Activated CD8-positive, alpha-beta T cell treated with anti-CD3 and anti-CD28 coated beads, Interleukin-2, amount 10 ng/mL, durations not matched to agents 7 days and 5 days (primary cell): ENCODE measurements around the gene MRPL49. TPM values are rescaled to one million over a fixed set of nuclear protein-coding genes. Genes with fewer than 3 reads are reported as not detected.
"Not testable (repeated sequence)": the region's sequence is repeated elsewhere in the genome, so short reads cannot be mapped to it uniquely, and the experiment has no call there.

ENCODE experiments used
- ATAC-seq: fragments of 150-1000 bp; cut with Tn5 transposase; one replicate; pipeline ENCODE4 v1.10.0; 2021; ENCODE audit warnings: moderate library complexity
- CTCF ChIA-PET: fragments of 350-600 bp; sonication (Branson Sonifier 250); formaldehyde crosslinking; loops from one replicate; lab custom pipeline; 2021; ENCODE audit warnings: antibody characterized with exemption; lab: Charles Lee
- POLR2A ChIA-PET: fragments of 350-600 bp; sonication (Branson Sonifier 250); formaldehyde crosslinking; loops from one replicate; lab custom pipeline; 2021; ENCODE audit warnings: antibody characterized with exemption; lab: Charles Lee
- DNase-seq: peaks from one replicate; pipeline ENCODE4 v3.0.0-alpha.2; 2020
- H3K27ac Mint-ChIP-seq: one replicate; pipeline ENCODE4 v1.8.0; 2021; ENCODE audit warnings: mild to moderate bottlenecking, mixed read lengths
- H3K27me3 Mint-ChIP-seq: one replicate; pipeline ENCODE4 v1.8.0; 2021; ENCODE audit warnings: low read depth, mixed read lengths
- H3K36me3 Mint-ChIP-seq: one replicate; pipeline ENCODE4 v1.8.0; 2021; ENCODE audit warnings: low read depth, mixed read lengths
- H3K4me1 Mint-ChIP-seq: one replicate; pipeline ENCODE4 v1.8.0; 2021; ENCODE audit warnings: low read depth, mixed read lengths
- H3K4me3 Mint-ChIP-seq: one replicate; pipeline ENCODE4 v1.8.0; 2021; ENCODE audit warnings: mild to moderate bottlenecking, mixed read lengths
- H3K9me3 Mint-ChIP-seq: one replicate; pipeline ENCODE4 v1.8.0; 2022; ENCODE audit warnings: mixed read lengths; ENCODE audit not compliant: insufficient read depth
- total RNA-seq, 2 experiments: library from RNA; stranded (reverse); gene quantifications; one replicate each; pipeline ENCODE4 v1.2.3, GENCODE V29; 2021

MRPL49 gene
- total RNA-seq, 2 experiments from 2014 or later = 47.3 to 51.1 TPM

- Mint-ChIP-seq H3K36me3 (peaks cover 61% of the 10 kb centered on the region), H3K27ac (peak overlapping the region; percentile 69), H3K4me1 (peaks cover 58% of the 10 kb centered on the region)
- H3K4me3 Mint-ChIP-seq, ATAC-seq, DNase-seq, H3K9me3 Mint-ChIP-seq, H3K27me3 Mint-ChIP-seq: not testable (repeated sequence)
- POLR2A ChIA-PET = interaction anchor here (0.9 to 2.8 kb wide), 6 partner anchors 22 to 456 kb away, joined by 3 to 12 read pairs (median 4); partner anchors contain the start of genes ARL2, EHBP1L1, POLA2 and SAC3D1
- CTCF ChIA-PET = interaction anchor here (0.6 to 3.0 kb wide), 15 partner anchors 9 to 315 kb away, joined by 3 to 17 read pairs (median 6); partner anchors contain the start of genes ARL2, SYVN1 and VPS51
Measured at GRCh38 chr11:65118891-65119669, 3.0 kb upstream of the MRPL49 start.

- DNase-seq = no peak
- Mint-ChIP-seq H3K4me3 (peak overlapping the region; percentile 100), H3K4me1 (peaks cover 63% of the 10 kb centered on the region), H3K9me3 (no peaks in the 10 kb centered on the region), H3K27me3 (no peaks in the 10 kb centered on the region), H3K36me3 (peaks cover 64% of the 10 kb centered on the region), H3K27ac (peak overlapping the region; percentile 99)
- ChIA-PET POLR2A (interaction anchor here (1.1 to 1.3 kb wide), 2 partner anchors 79 to 316 kb away, joined by 3 read pairs; partner anchors contain the start of gene SAC3D1), CTCF (interaction anchor here (0.6 to 3.5 kb wide), 7 partner anchors 8 to 271 kb away, joined by 3 to 56 read pairs (median 4); partner anchors contain the start of gene TM7SF2)
- ATAC-seq = no peak
Measured at GRCh38 chr11:65119670-65119995, 2.5 kb upstream of the MRPL49 start.

- DNase-seq (no peak), ATAC-seq (no peak)
- Mint-ChIP-seq H3K4me1 (peaks cover 57% of the 10 kb centered on the region), H3K9me3 (no peaks in the 10 kb centered on the region), H3K36me3 (peaks cover 63% of the 10 kb centered on the region), H3K4me3 (peak overlapping the region; percentile 100), H3K27me3 (no peaks in the 10 kb centered on the region), H3K27ac (peak overlapping the region; percentile 99)
- ChIA-PET CTCF (interaction anchor here (0.8 to 3.5 kb wide), 10 partner anchors 9 to 342 kb away, joined by 3 to 56 read pairs (median 4); partner anchors contain the start of genes ARL2, CAPN1, SAC3D1 and TM7SF2), POLR2A (interaction anchor here (0.5 to 2.9 kb wide), 9 partner anchors 9 to 247 kb away, joined by 3 to 31 read pairs (median 7); partner anchors contain the start of genes ARL2, SAC3D1, SYVN1 and TM7SF2)
Measured at GRCh38 chr11:65120831-65121230, 1.3 kb upstream of the MRPL49 start.

GRCh38 chr11:65121447-65121864 lies 665 bp upstream of the MRPL49 start:
- ChIA-PET POLR2A (interaction anchor here (0.6 to 2.9 kb wide), 28 partner anchors 9 to 379 kb away, joined by 3 to 31 read pairs (median 4); partner anchors contain the start of genes ARL2, ATG2A, CAPN1 and CDCA5), CTCF (interaction anchor here (0.8 to 3.5 kb wide), 16 partner anchors 10 to 277 kb away, joined by 3 to 56 read pairs (median 4); partner anchors contain the start of genes ARL2, CAPN1, CDC42BPG and SAC3D1)
- Mint-ChIP-seq H3K36me3 (peaks cover 68% of the 10 kb centered on the region), H3K27ac (peak overlapping the region; percentile 99), H3K4me1 (peaks cover 51% of the 10 kb centered on the region), H3K4me3 (peak overlapping the region; percentile 100), H3K9me3 (no peaks in the 10 kb centered on the region), H3K27me3 (no peaks in the 10 kb centered on the region)
- peak; percentile 1 for ATAC-seq
- DNase-seq = peak; percentile 44

- Mint-ChIP-seq H3K27me3 (no peaks in the 10 kb centered on the region), H3K36me3 (peaks cover 60% of the 10 kb centered on the region), H3K27ac (no peak overlapping the region), H3K9me3 (no peaks in the 10 kb centered on the region), H3K4me3 (no peak overlapping the region), H3K4me1 (peaks cover 34% of the 10 kb centered on the region)
- POLR2A ChIA-PET = interaction anchor here (0.6 to 1.8 kb wide), 3 partner anchors 11 to 350 kb away, joined by 4 to 5 read pairs (median 4); no protein-coding TSS in a partner anchor
- ATAC-seq = no peak
- CTCF ChIA-PET = no interaction called here
- no peak for DNase-seq
Measured at GRCh38 chr11:65124480-65125196, 2.5 kb downstream of the MRPL49 start.

GRCh38 chr11:65125197-65126056 lies 3.3 kb downstream of the MRPL49 start:
- no peak overlapping the region for H3K4me3 Mint-ChIP-seq
- H3K27ac Mint-ChIP-seq = no peak overlapping the region
- ATAC-seq = no peak
- H3K4me1 Mint-ChIP-seq = peaks cover 26% of the 10 kb centered on the region
- no peaks in the 10 kb centered on the region for H3K27me3 Mint-ChIP-seq
- CTCF ChIA-PET = no interaction called here
- peaks cover 55% of the 10 kb centered on the region for H3K36me3 Mint-ChIP-seq
- no peaks in the 10 kb centered on the region for H3K9me3 Mint-ChIP-seq
- DNase-seq = no peak
- POLR2A ChIA-PET = interaction anchor here (0.6 to 1.8 kb wide), 3 partner anchors 10 to 350 kb away, joined by 4 to 5 read pairs (median 4); no protein-coding TSS in a partner anchor

GRCh38 chr11:65126624-65127274 lies 4.6 kb downstream of the MRPL49 start:
- ATAC-seq (no peak), DNase-seq (no peak)
- peaks cover 16% of the 10 kb centered on the region for H3K4me1 Mint-ChIP-seq
- no peak overlapping the region for H3K4me3 Mint-ChIP-seq
- ChIA-PET POLR2A (interaction anchor here (1.1 to 2.0 kb wide), 2 partner anchors 9 to 112 kb away, joined by 3 to 5 read pairs; partner anchors contain the start of gene ZNHIT2), CTCF (no interaction called here)
- no peaks in the 10 kb centered on the region for H3K27me3 Mint-ChIP-seq
- peaks cover 51% of the 10 kb centered on the region for H3K36me3 Mint-ChIP-seq
- no peak overlapping the region for H3K27ac Mint-ChIP-seq
- H3K9me3 Mint-ChIP-seq = no peaks in the 10 kb centered on the region

- Mint-ChIP-seq H3K4me1 (peaks cover 20% of the 10 kb centered on the region), H3K36me3 (peaks cover 51% of the 10 kb centered on the region), H3K9me3 (no peaks in the 10 kb centered on the region), H3K27ac (no peak overlapping the region), H3K27me3 (no peaks in the 10 kb centered on the region), H3K4me3 (no peak overlapping the region)
- DNase-seq (no peak), ATAC-seq (no peak)
- ChIA-PET POLR2A (interaction anchor here (0.5 to 2.0 kb wide), 3 partner anchors 10 to 1809 kb away, joined by 3 to 5 read pairs (median 3); partner anchors contain the start of gene ZNHIT2), CTCF (no interaction called here)
Measured at GRCh38 chr11:65127473-65128181, 5.5 kb downstream of the MRPL49 start.

GRCh38 chr11:65128182-65129145 lies 6.3 kb downstream of the MRPL49 start:
- peaks cover 24% of the 10 kb centered on the region for H3K4me1 Mint-ChIP-seq

More at GRCh38 chr11:65128182-65129145, 6.3 kb downstream of the MRPL49 start:
- H3K27ac Mint-ChIP-seq = no peak overlapping the region
- no peak overlapping the region for H3K4me3 Mint-ChIP-seq
- H3K9me3 Mint-ChIP-seq = no peaks in the 10 kb centered on the region
- ATAC-seq (no peak), DNase-seq (no peak)
- peaks cover 56% of the 10 kb centered on the region for H3K36me3 Mint-ChIP-seq
- no peaks in the 10 kb centered on the region for H3K27me3 Mint-ChIP-seq
- POLR2A ChIA-PET = interaction anchor here (0.5 to 2.0 kb wide), 2 partner anchors 11 to 1808 kb away, joined by 3 to 5 read pairs; partner anchors contain the start of gene ZNHIT2
- CTCF ChIA-PET = interaction anchor here (1.7 kb wide), 1 partner anchor 18 kb away, joined by 7 read pairs; no protein-coding TSS in a partner anchor
